ENCODE results near the gene MICAL3.
A peak's percentile ranks its signal among the peaks of the same experiment; 100 is the strongest.

The MICAL3 gene

DNA sequence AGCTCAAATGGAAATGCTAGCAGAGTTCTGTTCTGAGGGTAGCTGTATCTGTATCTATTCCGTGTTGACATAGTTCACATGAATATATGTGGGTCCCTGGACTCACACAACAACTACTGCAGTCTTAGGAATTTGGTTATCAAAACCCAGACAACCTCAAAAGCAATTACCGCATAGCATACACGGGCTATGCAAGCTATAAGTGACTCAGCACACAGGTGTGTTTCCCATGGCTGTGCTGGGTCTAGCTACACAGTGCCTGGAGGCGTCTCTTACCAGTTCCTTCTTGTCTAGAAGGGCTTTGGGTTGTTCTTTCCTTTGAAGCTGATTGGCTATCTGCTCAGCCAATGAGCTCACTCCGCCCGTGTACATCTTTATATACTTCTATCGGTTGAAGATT, 151.9 kb downstream of the MICAL3 start:
- no peak for TF ChIP-seq Cebpa-rat (IDR thresholded peaks at IDR 0.05)
- no peak overlapping the region for H3K4me3 ChIP-seq
- H3K36me3 ChIP-seq = peaks cover 89% of the 10 kb centered on the region
- peaks cover 20% of the 10 kb centered on the region for H3K4me1 ChIP-seq
- no peak overlapping the region for H3K27ac ChIP-seq
- no peaks in the 10 kb centered on the region for H3K9me3 ChIP-seq
- H3K27me3 ChIP-seq = no peaks in the 10 kb centered on the region
- peaks cover 28% of the 10 kb centered on the region for H4K20me1 ChIP-seq
- no peak overlapping the region for H3K4me2 ChIP-seq
- H3K9ac ChIP-seq = no peak overlapping the region

DNA sequence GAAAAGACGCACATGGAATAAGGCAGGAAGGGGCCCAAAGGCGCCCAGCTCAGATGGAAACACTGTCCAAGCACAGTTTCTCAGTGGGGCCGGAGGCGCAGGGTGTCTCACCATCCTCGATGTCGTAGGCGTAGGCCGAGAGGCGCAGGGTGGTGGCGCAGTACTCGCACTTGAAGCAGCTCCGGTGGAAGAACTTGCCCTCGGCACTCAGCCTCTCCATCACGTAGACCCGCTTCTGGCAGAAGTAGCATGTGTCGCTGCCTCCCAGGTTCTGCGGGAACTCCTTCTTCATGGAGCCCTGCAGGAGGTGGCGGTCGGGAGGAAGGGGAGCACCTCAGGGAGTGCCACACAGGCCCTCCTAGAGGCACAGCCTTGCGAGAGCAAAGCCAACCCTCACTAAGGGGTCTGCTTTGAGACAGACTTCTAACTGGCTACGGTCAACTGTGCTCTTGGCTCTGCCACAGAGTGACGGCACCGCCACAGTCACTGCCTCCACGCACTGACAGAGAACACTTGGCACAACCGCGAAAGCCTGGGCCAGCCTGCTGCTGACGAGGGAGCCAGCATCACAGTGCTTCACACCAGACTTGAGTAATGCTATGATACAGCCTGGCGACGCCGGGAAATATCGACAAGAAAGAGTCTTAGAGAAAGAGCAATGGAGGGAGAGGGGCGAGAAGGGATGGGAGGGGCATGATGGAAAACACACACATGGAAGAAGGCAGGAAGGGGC, 152.5 kb downstream of the MICAL3 start:
- TF ChIP-seq Cebpa-rat (IDR thresholded peaks at IDR 0.05) = no peak
- peaks cover 26% of the 10 kb centered on the region for H3K4me1 ChIP-seq
- H3K27ac ChIP-seq = no peak overlapping the region
- H3K9ac ChIP-seq = no peak overlapping the region
- no peak overlapping the region for H3K4me3 ChIP-seq
- H4K20me1 ChIP-seq = peaks cover 28% of the 10 kb centered on the region
- H3K4me2 ChIP-seq = no peak overlapping the region
- no peaks in the 10 kb centered on the region for H3K9me3 ChIP-seq
- no peaks in the 10 kb centered on the region for H3K27me3 ChIP-seq
- peaks cover 84% of the 10 kb centered on the region for H3K36me3 ChIP-seq

DNA sequence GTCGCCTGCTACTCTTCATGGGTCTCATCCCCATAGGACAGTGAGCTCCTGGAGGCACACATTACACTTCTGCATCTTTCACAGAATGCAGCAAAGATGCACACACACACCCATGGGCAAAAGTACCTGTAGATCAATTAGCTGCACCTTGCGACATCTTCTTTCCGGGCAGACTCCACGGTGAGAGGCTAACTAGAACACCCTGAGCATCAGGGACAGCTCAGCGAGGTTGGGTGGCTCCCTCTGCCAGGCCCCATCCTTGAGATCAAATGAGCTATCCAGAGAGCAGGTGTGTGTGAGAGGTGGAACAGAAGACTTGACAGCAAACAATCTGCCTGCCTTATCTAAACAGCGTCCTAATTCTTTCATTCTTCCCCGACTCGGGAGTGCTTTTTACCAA, 154.0 kb downstream of the MICAL3 start:
- H3K36me3 ChIP-seq = peaks cover 85% of the 10 kb centered on the region
- no peaks in the 10 kb centered on the region for H3K9me3 ChIP-seq
- H4K20me1 ChIP-seq = peaks cover 19% of the 10 kb centered on the region
- no peak for TF ChIP-seq Cebpa-rat (IDR thresholded peaks at IDR 0.05)
- H3K4me2 ChIP-seq = no peak overlapping the region
- H3K27ac ChIP-seq = no peak overlapping the region
- no peak overlapping the region for H3K9ac ChIP-seq
- no peak overlapping the region for H3K4me3 ChIP-seq
- peaks cover 20% of the 10 kb centered on the region for H3K4me1 ChIP-seq
- no peaks in the 10 kb centered on the region for H3K27me3 ChIP-seq

GRCh38 chr22:17869285-17870096, 154.9 kb downstream of the MICAL3 start:
- Histone ChIP-seq H3K4me1 (peaks cover 20% of the 10 kb centered on the region), H3K27ac (no peak overlapping the region), H3K27me3 (no peaks in the 10 kb centered on the region), H3K36me3 (peaks cover 85% of the 10 kb centered on the region), H3K9me3 (no peaks in the 10 kb centered on the region), H4K20me1 (peaks cover 19% of the 10 kb centered on the region), H3K9ac (no peak overlapping the region), H3K4me3 (no peak overlapping the region), H3K4me2 (no peak overlapping the region)
- TF ChIP-seq Cebpa-rat (IDR thresholded peaks at IDR 0.05) = no peak

- H3K9ac ChIP-seq = no peak overlapping the region
- peaks cover 20% of the 10 kb centered on the region for H3K4me1 ChIP-seq
- no peak overlapping the region for H3K27ac ChIP-seq
- TF ChIP-seq Cebpa-rat (IDR thresholded peaks at IDR 0.05) = no peak
- peaks cover 14% of the 10 kb centered on the region for H4K20me1 ChIP-seq
- H3K36me3 ChIP-seq = peaks cover 85% of the 10 kb centered on the region
- no peaks in the 10 kb centered on the region for H3K27me3 ChIP-seq
- no peaks in the 10 kb centered on the region for H3K9me3 ChIP-seq
- no peak overlapping the region for H3K4me2 ChIP-seq
- H3K4me3 ChIP-seq = no peak overlapping the region
These were observed 155.6 kb downstream of the MICAL3 start for GRCh38 chr22:17868771-17869170.

DNA sequence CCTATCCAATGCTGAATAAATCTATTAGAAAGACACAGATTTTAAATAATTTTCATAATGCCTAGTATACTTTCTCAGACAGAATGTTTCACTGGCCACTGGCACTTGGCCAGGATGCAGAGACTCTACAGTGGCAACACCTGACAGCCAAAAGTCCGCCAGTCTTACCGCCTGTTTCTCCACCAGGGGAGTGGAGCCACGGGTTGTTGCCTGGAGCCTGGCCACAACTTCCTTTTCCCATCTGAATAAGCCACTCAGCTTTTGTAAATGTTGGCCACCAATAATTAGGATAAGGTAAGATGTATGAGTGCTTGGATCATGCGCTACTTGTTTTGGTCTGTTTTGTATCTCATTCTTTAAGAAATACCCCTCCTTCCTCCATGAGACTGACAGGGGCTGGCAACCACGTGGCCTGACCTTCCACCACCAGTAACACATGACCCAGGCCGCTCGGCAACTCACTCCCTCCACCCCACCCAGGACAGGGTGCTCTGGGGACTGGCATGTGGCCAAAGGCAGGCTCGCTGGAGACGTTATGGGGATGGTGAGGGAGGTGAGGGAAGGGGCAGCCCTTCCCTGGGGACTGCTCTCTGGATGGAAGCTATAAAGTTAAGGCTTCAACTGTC, 157.1 kb downstream of the MICAL3 start:
- Histone ChIP-seq H3K4me1 (peaks cover 31% of the 10 kb centered on the region), H3K9me3 (no peaks in the 10 kb centered on the region), H3K4me2 (peak overlapping the region; percentile 74), H3K4me3 (no peak overlapping the region), H3K27me3 (no peaks in the 10 kb centered on the region), H4K20me1 (peaks cover 9% of the 10 kb centered on the region), H3K9ac (no peak overlapping the region), H3K36me3 (peaks cover 75% of the 10 kb centered on the region), H3K27ac (no peak overlapping the region)
- no peak for TF ChIP-seq Cebpa-rat (IDR thresholded peaks at IDR 0.05)

GRCh38 chr22:17866621-17867020, 157.7 kb downstream of the MICAL3 start:
- Histone ChIP-seq H3K4me1 (peaks cover 31% of the 10 kb centered on the region), H3K9ac (no peak overlapping the region), H3K27me3 (no peaks in the 10 kb centered on the region), H4K20me1 (peaks cover 2% of the 10 kb centered on the region; the same call in 1 of the 2 replicates), H3K36me3 (peaks cover 68% of the 10 kb centered on the region), H3K4me3 (no peak overlapping the region), H3K9me3 (no peaks in the 10 kb centered on the region), H3K27ac (no peak overlapping the region), H3K4me2 (no peak overlapping the region)
- no peak for TF ChIP-seq Cebpa-rat (IDR thresholded peaks at IDR 0.05)

GRCh38 chr22:17866127-17866526, 158.2 kb downstream of the MICAL3 start:
- Histone ChIP-seq H3K4me3 (no peak overlapping the region), H3K4me2 (no peak overlapping the region), H3K4me1 (peaks cover 31% of the 10 kb centered on the region), H3K36me3 (peaks cover 66% of the 10 kb centered on the region), H3K27me3 (no peaks in the 10 kb centered on the region), H4K20me1 (no peaks in the 10 kb centered on the region; the same call in 1 of the 2 replicates), H3K9ac (no peak overlapping the region), H3K9me3 (no peaks in the 10 kb centered on the region), H3K27ac (no peak overlapping the region)
- no peak for TF ChIP-seq Cebpa-rat (IDR thresholded peaks at IDR 0.05)

DNA sequence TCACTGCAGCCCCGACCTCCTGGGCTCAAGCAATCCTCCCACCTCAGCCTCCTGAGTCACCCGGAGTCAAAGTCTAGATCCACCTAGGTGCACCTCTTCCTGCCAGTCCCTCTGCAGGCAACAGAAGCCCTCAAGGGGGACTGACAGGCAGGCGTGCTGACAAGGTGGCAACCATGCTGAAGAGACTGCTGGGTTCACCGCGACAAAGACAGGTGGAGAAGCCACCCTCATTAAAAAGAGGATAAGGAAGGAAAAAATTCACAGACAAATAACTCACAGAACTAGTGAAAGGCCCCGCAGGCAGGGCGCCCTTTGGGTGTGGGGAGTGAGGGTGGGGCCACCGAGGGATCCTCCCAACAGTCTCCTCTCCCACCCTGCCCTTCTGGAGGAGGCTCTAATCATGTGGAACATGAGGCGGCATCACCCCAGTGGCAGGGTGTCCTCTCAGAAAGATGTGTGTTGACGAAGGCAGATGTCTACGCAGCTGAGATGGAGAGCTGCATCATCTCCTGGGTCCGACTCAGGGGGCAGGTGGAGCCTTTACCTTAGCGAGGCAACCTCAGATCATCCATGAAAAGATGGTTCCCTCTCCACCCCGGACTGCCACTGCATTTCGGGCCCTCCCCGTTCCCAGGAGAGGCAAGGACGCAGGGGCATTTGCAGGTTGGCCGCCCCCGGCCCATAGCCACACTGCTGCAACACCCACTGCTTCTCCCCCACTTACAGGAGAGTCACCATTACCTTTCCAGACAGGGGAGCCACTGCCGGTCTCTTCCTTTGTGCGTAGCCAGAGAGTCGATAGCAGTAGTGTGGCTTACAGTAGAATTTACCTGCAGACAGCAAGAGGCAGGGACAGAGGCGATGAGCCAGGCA, 158.9 kb downstream of the MICAL3 start:
- TF ChIP-seq Cebpa-rat (IDR thresholded peaks at IDR 0.05) = no peak
- Histone ChIP-seq H3K4me3 (no peak overlapping the region), H3K27me3 (no peaks in the 10 kb centered on the region), H3K9ac (no peak overlapping the region), H3K9me3 (no peaks in the 10 kb centered on the region), H3K4me1 (peaks cover 31% of the 10 kb centered on the region), H4K20me1 (no peaks in the 10 kb centered on the region; the same call in 1 of the 2 replicates), H3K4me2 (no peak overlapping the region), H3K36me3 (peaks cover 66% of the 10 kb centered on the region), H3K27ac (no peak overlapping the region)

Measured in BLaER1 (cell line).